Stimulated activated CD8-positive, alpha-beta memory T cell treated with anti-CD3 and anti-CD28 coated beads, Interleukin-12 subunit alpha, Interleukin-12 subunit beta, amount 100 ng/mL, for 4 hours (primary cell): ENCODE results near the gene IGSF21.

Source experiments
- DNase-seq: peaks from one replicate; pipeline ENCODE4 v3.0.0-alpha.2; 2020; ENCODE audit warnings: low read depth

Gene IGSF21

DNA sequence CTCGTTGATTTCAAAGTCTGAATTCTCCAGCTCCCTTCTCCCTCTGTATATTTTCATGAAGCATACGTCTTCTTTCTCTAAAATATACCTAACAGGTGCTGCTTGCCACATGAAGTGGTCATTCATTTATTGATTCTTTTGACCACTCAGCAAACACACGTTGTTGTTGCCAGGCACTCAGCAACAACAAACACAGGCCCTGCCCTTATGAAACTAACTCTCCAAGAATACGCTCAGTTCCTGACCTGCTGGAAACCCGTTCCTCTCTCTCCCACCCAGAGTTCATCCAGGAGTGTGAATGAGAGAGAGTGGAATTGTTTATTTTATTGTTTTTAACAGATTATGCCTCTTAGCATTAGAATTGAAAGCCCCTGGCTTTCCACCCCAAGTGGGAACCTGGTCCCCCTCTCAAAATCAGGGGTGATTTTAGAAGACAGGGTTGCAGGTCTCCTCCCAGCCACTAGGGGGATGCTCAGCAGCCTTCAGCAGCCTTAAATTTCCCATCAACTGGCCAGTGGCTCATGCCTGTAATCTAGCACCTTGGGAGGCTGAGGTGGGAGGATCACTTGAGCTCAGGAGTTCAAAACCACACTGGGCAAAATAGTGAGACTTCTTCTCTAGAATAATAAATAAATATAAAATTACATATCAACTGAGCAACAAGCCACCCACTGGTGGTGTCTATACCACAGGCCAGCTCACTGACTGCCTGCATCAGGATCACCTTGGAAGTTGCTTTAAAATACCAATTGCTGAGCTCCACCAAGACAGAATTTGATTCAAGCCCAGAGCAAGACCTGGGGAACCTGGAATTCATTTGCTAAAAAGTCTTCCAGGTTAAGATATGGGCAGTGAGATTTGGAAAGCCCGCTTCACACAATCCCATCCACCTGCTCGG, 192.1 kb downstream of the IGSF21 start:
- no peak for DNase-seq

DNA sequence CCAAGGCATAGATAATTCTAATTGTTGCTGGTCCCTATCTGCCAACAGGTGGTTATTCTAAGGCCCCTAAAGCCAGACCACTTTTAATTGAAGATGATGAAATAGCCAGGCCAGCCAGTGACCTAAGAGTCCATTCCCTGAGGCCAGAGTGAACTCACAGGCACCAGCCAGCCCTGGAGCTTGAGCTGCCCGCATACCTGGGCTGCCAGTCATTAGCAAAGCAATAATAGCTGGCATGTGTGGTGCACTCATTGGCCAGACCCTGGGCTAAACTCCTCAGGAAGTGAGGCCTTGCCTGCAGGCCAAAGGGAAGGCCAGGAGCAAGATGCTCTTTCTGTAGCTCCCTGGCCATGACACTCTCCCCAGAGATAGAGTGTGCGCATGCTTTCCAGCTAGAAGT, 192.8 kb downstream of the IGSF21 start:
- no peak for DNase-seq

- DNase-seq, result no peak
Measured at GRCh38 chr1:18302788-18303413, 195.3 kb downstream of the IGSF21 start.

GRCh38 chr1:18304151-18304869, 196.7 kb downstream of the IGSF21 start:
- no peak for DNase-seq

DNA sequence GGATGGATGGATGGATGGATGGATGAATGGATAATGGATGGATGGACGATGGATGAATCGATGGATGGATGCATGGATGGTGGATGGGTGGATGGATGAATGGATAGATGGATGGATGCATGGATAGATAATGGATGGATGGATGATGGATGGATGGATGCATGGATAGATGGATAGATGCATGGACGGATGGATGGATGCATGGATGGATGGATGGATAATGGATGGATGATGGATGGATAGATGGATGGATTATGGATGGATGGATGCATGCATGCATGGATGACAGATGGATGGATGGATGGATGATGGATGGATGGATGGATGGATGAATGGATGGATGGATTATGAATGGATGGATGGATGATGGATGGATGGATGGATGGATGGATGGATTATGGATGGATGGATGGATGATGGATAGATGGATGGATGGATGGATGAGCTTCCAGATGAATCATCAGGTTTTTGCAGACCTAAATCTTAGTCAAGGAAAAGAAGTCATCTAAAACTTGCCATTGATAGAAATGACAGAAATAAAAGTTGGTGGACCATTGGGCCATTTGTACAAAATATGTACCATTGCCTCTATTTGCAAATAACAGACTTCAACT, 197.7 kb downstream of the IGSF21 start:
- DNase-seq, result no peak

- DNase-seq, result no peak
Measured at GRCh38 chr1:18307329-18307898, 199.8 kb downstream of the IGSF21 start.

- no peak for DNase-seq
Measured at GRCh38 chr1:18309552-18310155, 202.1 kb downstream of the IGSF21 start.

- no peak for DNase-seq
Measured at GRCh38 chr1:18312961-18313360, 205.4 kb downstream of the IGSF21 start.

GRCh38 chr1:18313523-18313922, 205.9 kb downstream of the IGSF21 start:
- DNase-seq, result no peak

- no peak for DNase-seq
Measured at GRCh38 chr1:18314399-18314798, 206.8 kb downstream of the IGSF21 start.

DNA sequence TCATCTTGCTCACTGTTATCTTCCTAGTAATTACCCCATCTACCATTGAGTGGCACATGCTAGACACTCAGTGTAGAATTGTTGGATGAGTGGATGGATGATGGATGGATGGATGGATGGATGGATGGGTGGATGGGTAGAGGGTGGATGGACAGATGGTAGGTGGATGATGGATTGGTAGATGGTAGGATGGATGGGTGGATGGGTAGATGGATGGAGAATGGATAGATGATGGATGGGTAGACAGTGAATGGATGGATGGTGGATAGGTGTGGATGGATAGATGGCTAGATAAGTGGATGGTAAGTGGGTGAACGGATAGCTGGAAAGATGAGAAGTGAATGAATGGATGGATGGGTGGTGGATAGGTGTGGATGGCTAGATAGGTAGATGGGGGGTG, 207.9 kb downstream of the IGSF21 start:
- DNase-seq, result no peak

- no peak for DNase-seq
Measured at GRCh38 chr1:18316764-18317163, 209.2 kb downstream of the IGSF21 start.

GRCh38 chr1:18319099-18319498, 211.5 kb downstream of the IGSF21 start:
- DNase-seq, result no peak

DNA sequence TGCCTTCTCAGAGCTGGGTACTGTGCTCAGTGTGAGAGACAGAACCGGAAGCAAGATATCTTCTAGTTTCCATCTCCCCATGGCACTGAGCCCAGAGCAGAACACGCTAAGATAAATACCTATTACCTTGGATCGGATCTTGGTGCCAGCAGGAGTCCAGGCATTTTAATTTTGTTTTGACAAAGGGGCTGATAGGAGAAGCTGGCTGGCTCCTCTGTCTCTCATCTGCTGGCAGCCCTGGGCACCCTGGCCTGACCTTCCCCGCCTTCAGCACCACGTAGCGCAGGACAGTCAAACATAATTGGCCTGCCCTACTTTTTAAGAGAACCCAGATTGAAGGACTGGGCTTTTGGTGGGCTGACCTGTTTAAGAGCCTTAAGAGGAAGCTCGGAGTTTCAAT, 212.5 kb downstream of the IGSF21 start:
- DNase-seq, result no peak

GRCh38 chr1:18322368-18323032, 214.9 kb downstream of the IGSF21 start:
- DNase-seq, result no peak

- DNase-seq, result no peak
Measured at GRCh38 chr1:18323259-18323658, 215.7 kb downstream of the IGSF21 start.

- no peak for DNase-seq
Measured at GRCh38 chr1:18324246-18324645, 216.6 kb downstream of the IGSF21 start.

- DNase-seq, result no peak
Measured at GRCh38 chr1:18325136-18325535, 217.5 kb downstream of the IGSF21 start.

- DNase-seq, result no peak
Measured at GRCh38 chr1:18326211-18326897, 218.8 kb downstream of the IGSF21 start.

DNA sequence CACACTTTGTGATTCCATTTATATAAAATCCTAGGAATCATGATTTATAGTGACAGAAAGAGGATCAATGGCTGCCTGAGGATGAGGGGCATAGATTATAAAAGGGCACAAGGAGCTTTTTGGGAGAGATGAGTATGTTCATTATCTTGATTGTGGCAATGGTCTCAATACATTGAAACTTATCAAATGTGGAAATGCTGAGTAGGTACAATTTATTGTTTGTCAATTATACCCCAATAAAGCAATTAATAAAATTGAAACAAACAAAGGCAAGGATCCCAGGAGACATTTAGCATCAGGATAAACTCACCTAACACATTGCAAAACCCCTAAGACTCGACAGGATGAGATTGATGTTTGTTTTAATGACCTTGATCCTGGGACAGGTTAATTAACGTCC, 220.1 kb downstream of the IGSF21 start:
- DNase-seq, result no peak

GRCh38 chr1:18328803-18329202, 221.2 kb downstream of the IGSF21 start:
- no peak for DNase-seq
